CD14-positive monocyte (primary cell): ENCODE measurements around the gene TLK1. TPM values are rescaled to one million over a fixed set of nuclear protein-coding genes. Genes with fewer than 3 reads are reported as not detected.

Experiments used
- DNase-seq, 3 donors: peaks; one replicate each; pipeline ENCODE4 v3.0.0-alpha.2; 2011 to 2022
- H2AFZ ChIP-seq: 2 replicates; pipeline ENCODE4 v1.6.0; 2012; ENCODE audit warnings: mild to moderate bottlenecking, low read depth, low read length, inconsistent platforms; ENCODE audit not compliant: insufficient read depth, poor library complexity, severe bottlenecking
- H3K27ac ChIP-seq, 2 donors: 1 replicate in 1 of 2; 2 replicates in 1 of 2; pipeline ENCODE4 v1.5.1; 2012 to 2013; ENCODE audit warnings: low read length in 2 of 2, control low read depth in 1 of 2, inconsistent platforms in 1 of 2, low read depth in 1 of 2, mild to moderate bottlenecking in 1 of 2
- H3K27me3 ChIP-seq, 2 donors: one replicate each; pipeline versions ENCODE4 v1.6.0 to v1.6.1; 2011 to 2013; ENCODE audit warnings: low read length in 2 of 2; ENCODE audit not compliant: control insufficient read depth in 2 of 2, insufficient read depth in 2 of 2
- H3K36me3 ChIP-seq, 2 donors: replicated peaks in 1 of 2; 1 replicate in 1 of 2; 2 replicates in 1 of 2; pipeline versions ENCODE4 v1.5.1 to v1.6.1; 2012 to 2013; ENCODE audit warnings: low read length in 2 of 2, control low read depth in 1 of 2, inconsistent platforms in 1 of 2, mild to moderate bottlenecking in 1 of 2; ENCODE audit not compliant: insufficient read depth in 2 of 2, control insufficient read depth in 1 of 2
- H3K4me1 ChIP-seq, 2 donors: 1 replicate in 1 of 2; 2 replicates in 1 of 2; pipeline versions ENCODE4 v1.5.1 to v1.6.1; 2012 to 2013; ENCODE audit warnings: low read length in 2 of 2, control low read depth in 1 of 2, inconsistent platforms in 1 of 2, mild to moderate bottlenecking in 1 of 2, moderate library complexity in 1 of 2; ENCODE audit not compliant: insufficient read depth in 2 of 2, control insufficient read depth in 1 of 2
- H3K4me2 ChIP-seq: replicated peaks from 2 replicates; pipeline ENCODE3; 2012; ENCODE audit warnings: low read length, moderate library complexity, mild to moderate bottlenecking; ENCODE audit not compliant: poor library complexity, severe bottlenecking; ENCODE audit errors: extremely low read depth
- H3K4me3 ChIP-seq, 3 experiments: fragments of 200-600 bp in 1 of 3; sonication (generic) in 1 of 3; replicated peaks in 1 of 3; 1 replicate in 2 of 3; 2 replicates in 1 of 3; pipeline ENCODE4 v1.5.1; 2011 to 2013; ENCODE audit warnings: low read length in 3 of 3, mild to moderate bottlenecking in 3 of 3, control low read depth in 2 of 3, low read depth in 2 of 3, inconsistent platforms in 1 of 3, moderate library complexity in 1 of 3
- H3K79me2 ChIP-seq: 2 replicates; pipeline ENCODE4 v1.6.0; 2012; ENCODE audit warnings: mild to moderate bottlenecking, control low read depth, inconsistent platforms, low read length, moderate library complexity; ENCODE audit not compliant: insufficient read depth
- H3K9ac ChIP-seq: 2 replicates; pipeline ENCODE4 v1.6.0; 2017; ENCODE audit warnings: low read length, mild to moderate bottlenecking; ENCODE audit not compliant: insufficient read depth, poor library complexity, severe bottlenecking
- H3K9me3 ChIP-seq, 2 donors: replicated peaks in 1 of 2; 1 replicate in 1 of 2; 2 replicates in 1 of 2; pipeline versions ENCODE4 v1.5.1 to v1.6.1; 2012 to 2013; ENCODE audit warnings: low read length in 2 of 2, control low read depth in 1 of 2; ENCODE audit not compliant: control insufficient read depth in 1 of 2, insufficient read depth in 1 of 2
- H4K20me1 ChIP-seq: 2 replicates; pipeline ENCODE4 v1.6.0; 2012; ENCODE audit warnings: mild to moderate bottlenecking, low read length, control low read depth, moderate library complexity; ENCODE audit not compliant: insufficient read depth
- H3K27ac Mint-ChIP-seq, 7 donors: one replicate each; pipeline ENCODE4 v1.8.0; 2020; ENCODE audit warnings: mild to moderate bottlenecking in 7 of 7, mixed read lengths in 7 of 7, moderate library complexity in 6 of 7, inconsistent platforms in 2 of 7
- H3K27me3 Mint-ChIP-seq, 3 donors: one replicate each; pipeline ENCODE4 v1.8.0; 2021 to 2022; ENCODE audit warnings: low read depth in 3 of 3, mild to moderate bottlenecking in 3 of 3, mixed read lengths in 3 of 3, moderate library complexity in 3 of 3, inconsistent platforms in 1 of 3
- H3K36me3 Mint-ChIP-seq, 2 donors: one replicate each; pipeline ENCODE4 v1.8.0; 2020; ENCODE audit warnings: mixed read lengths in 2 of 2, inconsistent platforms in 1 of 2, mild to moderate bottlenecking in 1 of 2
- H3K4me1 Mint-ChIP-seq: one replicate; pipeline ENCODE4 v1.8.0; 2020; ENCODE audit warnings: mild to moderate bottlenecking, mixed read lengths
- H3K4me3 Mint-ChIP-seq, 2 donors: one replicate each; pipeline ENCODE4 v1.8.0; 2020; ENCODE audit warnings: mild to moderate bottlenecking in 2 of 2, mixed read lengths in 2 of 2, moderate library complexity in 1 of 2
- H3K9me3 Mint-ChIP-seq, 7 donors: one replicate each; pipeline ENCODE4 v1.8.0; 2020 to 2022; ENCODE audit warnings: mixed read lengths in 7 of 7, mild to moderate bottlenecking in 6 of 7, moderate library complexity in 6 of 7, inconsistent platforms in 2 of 7
- WGBS: methylation state at CpG from one replicate; pipeline ENCODE4 v1.1.5; 2013; ENCODE audit warnings: missing lambda C conversion rate; ENCODE audit not compliant: insufficient coverage; 5-methylcytosine and 5-hydroxymethylcytosine counted together
- intact Hi-C, 2 donors: fragments of 100-400 bp; cut with micrococcal nuclease; formaldehyde crosslinking; loops; one replicate each; pipeline versions ENCODE4 v1.15.0 to v1.15.1; 2023
- polyA plus RNA-seq, 3 donors: library from polyadenylated mRNA; depleted of rRNA in 1 of 3; unstranded in 2 of 3; stranded (reverse) in 1 of 3; fragments of 300-500 nt in 2 of 3; fragments of >200 nt in 1 of 3; fragmentation: Illumina TruSeq in 2 of 3; gene quantifications; 1 replicate in 2 of 3; 2 replicates in 1 of 3; pipeline ENCODE4 v1.2.3, GENCODE V29; 2012 to 2021
- TF ChIP-seq, protein P1 (sequence below): fragments of 200-600 bp; IDR thresholded peaks from one replicate; pipeline ENCODE4 v1.8.0; 2022; ENCODE audit warnings: antibody characterized with exemption, mild to moderate bottlenecking

Gene TLK1
- polyA plus RNA-seq, 3 donors, result 6.3 to 20.0 (median 8.6) TPM

DNA sequence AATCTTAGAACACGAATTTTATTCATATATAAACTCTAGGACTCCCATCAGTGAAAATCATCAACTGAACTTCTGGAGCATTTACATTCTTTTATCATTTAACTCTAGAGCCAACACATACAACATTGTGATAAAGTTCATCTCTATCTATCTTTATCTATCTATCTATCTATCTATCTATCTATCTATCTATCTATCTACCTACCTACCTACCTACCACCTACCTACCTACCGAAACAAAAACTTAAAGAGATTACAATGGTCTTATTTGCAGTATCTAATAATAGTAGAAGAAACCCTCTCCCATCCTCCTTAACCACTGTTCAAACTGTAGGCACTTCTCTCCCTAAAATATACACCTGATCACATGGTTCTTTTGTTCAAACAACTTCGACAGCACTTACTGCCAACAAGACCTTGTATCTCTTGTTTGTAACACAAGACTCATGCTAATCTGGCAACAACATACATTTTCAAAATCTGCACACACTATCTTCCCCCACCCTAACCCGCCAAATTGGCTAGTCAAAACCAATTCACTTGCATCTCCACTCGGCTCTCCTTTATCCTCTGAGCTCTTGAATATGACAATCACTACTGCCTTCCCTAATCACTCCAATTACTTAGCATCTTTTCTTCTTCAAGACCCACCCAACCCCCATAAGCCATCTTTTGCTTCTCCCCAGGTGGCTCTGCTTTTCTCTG is 162.6 kb downstream of the TLK1 start:
- peaks cover 58 to 87% of the 10 kb centered on the region in 2 donors for H3K36me3 ChIP-seq
- no peak overlapping the region for H3K27ac Mint-ChIP-seq
- TF ChIP-seq, protein P1, sequence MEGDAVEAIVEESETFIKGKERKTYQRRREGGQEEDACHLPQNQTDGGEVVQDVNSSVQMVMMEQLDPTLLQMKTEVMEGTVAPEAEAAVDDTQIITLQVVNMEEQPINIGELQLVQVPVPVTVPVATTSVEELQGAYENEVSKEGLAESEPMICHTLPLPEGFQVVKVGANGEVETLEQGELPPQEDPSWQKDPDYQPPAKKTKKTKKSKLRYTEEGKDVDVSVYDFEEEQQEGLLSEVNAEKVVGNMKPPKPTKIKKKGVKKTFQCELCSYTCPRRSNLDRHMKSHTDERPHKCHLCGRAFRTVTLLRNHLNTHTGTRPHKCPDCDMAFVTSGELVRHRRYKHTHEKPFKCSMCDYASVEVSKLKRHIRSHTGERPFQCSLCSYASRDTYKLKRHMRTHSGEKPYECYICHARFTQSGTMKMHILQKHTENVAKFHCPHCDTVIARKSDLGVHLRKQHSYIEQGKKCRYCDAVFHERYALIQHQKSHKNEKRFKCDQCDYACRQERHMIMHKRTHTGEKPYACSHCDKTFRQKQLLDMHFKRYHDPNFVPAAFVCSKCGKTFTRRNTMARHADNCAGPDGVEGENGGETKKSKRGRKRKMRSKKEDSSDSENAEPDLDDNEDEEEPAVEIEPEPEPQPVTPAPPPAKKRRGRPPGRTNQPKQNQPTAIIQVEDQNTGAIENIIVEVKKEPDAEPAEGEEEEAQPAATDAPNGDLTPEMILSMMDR, result no peak

DNA sequence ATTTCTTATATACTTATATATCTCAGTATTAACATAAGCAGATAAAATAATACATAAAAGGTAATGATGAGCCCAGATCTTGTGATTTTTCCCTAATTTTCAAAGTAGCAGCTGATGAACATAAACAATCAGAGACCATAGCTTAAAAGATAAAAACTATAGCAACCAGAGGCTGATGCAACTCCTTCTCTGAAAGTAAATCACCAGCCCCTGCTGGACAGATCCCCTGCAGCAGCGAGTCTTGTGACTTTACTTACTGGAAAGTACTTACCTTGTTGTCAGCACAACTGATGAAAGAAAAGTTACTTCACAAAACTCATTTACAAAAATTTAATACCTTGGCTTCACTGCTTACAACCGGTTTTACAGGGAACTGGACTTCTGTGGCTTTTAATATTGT is 164.4 kb downstream of the TLK1 start:
- Histone ChIP-seq H3K9me3 (no peaks in the 10 kb centered on the region), H3K27ac (no peak overlapping the region), H2AFZ (no peak overlapping the region), H3K4me1 (no peaks in the 10 kb centered on the region), H3K27me3 (no peaks in the 10 kb centered on the region), H3K4me2 (no peak overlapping the region), H4K20me1 (no peaks in the 10 kb centered on the region), H3K36me3 (peaks cover 63 to 87% of the 10 kb centered on the region in 2 donors), H3K9ac (no peak overlapping the region), H3K79me2 (no peaks in the 10 kb centered on the region), H3K4me3 (no peak overlapping the region)
- no peaks in the 10 kb centered on the region for H3K4me1 Mint-ChIP-seq
- no peak overlapping the region for H3K4me3 Mint-ChIP-seq
- intact Hi-C loops, result no loop called here
- no peak overlapping the region for H3K27ac Mint-ChIP-seq
- H3K27me3 Mint-ChIP-seq, result peaks cover 0 to 1% (median 0%) of the 10 kb centered on the region in 3 donors
- H3K9me3 Mint-ChIP-seq, result no peaks in the 10 kb centered on the region
- peaks cover 65 to 81% of the 10 kb centered on the region in 2 donors for H3K36me3 Mint-ChIP-seq
- WGBS, result no CpG with 5 or more reads among the region's 2 CpGs
- TF ChIP-seq, protein P1, result no peak
- DNase-seq, result no peak

More for the DNA sequence above, 162.6 kb downstream of the TLK1 start:
- Histone ChIP-seq H3K79me2 (no peaks in the 10 kb centered on the region), H3K9me3 (no peaks in the 10 kb centered on the region), H3K27me3 (no peaks in the 10 kb centered on the region), H3K4me2 (no peak overlapping the region), H4K20me1 (no peaks in the 10 kb centered on the region), H3K4me1 (no peaks in the 10 kb centered on the region), H3K4me3 (no peak overlapping the region), H3K9ac (no peak overlapping the region), H2AFZ (no peak overlapping the region), H3K27ac (no peak overlapping the region)
- H3K4me3 Mint-ChIP-seq, result no peak overlapping the region
- WGBS, result 100% methylated on average over 3 of the region's 5 CpGs
- intact Hi-C loops, result no loop called here
- peaks cover 0 to 1% (median 0%) of the 10 kb centered on the region in 3 donors for H3K27me3 Mint-ChIP-seq
- no peak for DNase-seq
- no peaks in the 10 kb centered on the region for H3K9me3 Mint-ChIP-seq
- no peaks in the 10 kb centered on the region for H3K4me1 Mint-ChIP-seq
- peaks cover 64 to 81% of the 10 kb centered on the region in 2 donors for H3K36me3 Mint-ChIP-seq
